Gastrocnemius medialis (tissue), 4 donors: ENCODE data around the gene SCN8A. TPM values are rescaled to one million over a fixed set of nuclear protein-coding genes. Genes with fewer than 3 reads are reported as not detected.
A peak's percentile ranks its signal among the peaks of the same experiment; 100 is the strongest.

Experiments
- ATAC-seq, 2 donors: fragments of 150-250 bp; one replicate each; pipeline ENCODE4 v1.9.1; 2016
- DNase-seq, 2 donors: peaks; one replicate each; pipeline ENCODE4 v3.0.0-alpha.2; 2019
- H3K27ac ChIP-seq, 4 donors: fragments of 200-600 bp; sonication (generic); 1 replicate in 1 of 4; 2 replicates in 3 of 4; pipeline ENCODE4 v1.5.1; 2016 to 2018; ENCODE audit warnings: mild to moderate bottlenecking in 2 of 4, moderate library complexity in 1 of 4
- H3K27me3 ChIP-seq, 3 donors: fragments of 200-600 bp; sonication (generic) in 2 of 3; 1 replicate in 1 of 3; 2 replicates in 2 of 3; pipeline versions ENCODE4 v1.5.1 to v1.6.0; 2016 to 2019; ENCODE audit warnings: mild to moderate bottlenecking in 1 of 3, moderate library complexity in 1 of 3
- H3K36me3 ChIP-seq, 2 donors: fragments of 200-600 bp; sonication (generic) in 1 of 2; one replicate each; pipeline ENCODE4 v1.5.1; 2017 to 2018
- H3K4me1 ChIP-seq, 2 donors: fragments of 200-600 bp; sonication (generic) in 1 of 2; one replicate each; pipeline ENCODE4 v1.5.1; 2016 to 2017; ENCODE audit warnings: mild to moderate bottlenecking in 2 of 2
- H3K4me3 ChIP-seq, 4 donors: fragments of 200-600 bp; sonication (generic) in 3 of 4; 1 replicate in 1 of 4; 2 replicates in 3 of 4; pipeline ENCODE4 v1.5.1; 2016 to 2019; ENCODE audit warnings: mild to moderate bottlenecking in 2 of 4
- H3K9me3 ChIP-seq, 3 donors: fragments of 200-600 bp; sonication (generic) in 2 of 3; 1 replicate in 1 of 3; 2 replicates in 2 of 3; pipeline ENCODE4 v1.5.1; 2016 to 2019
- POLR2A ChIP-seq, 2 donors: fragments of 450-650 bp; IDR thresholded peaks; one replicate each; pipeline ENCODE4 v1.6.1; 2017; ENCODE audit warnings: antibody characterized with exemption in 2 of 2, mild to moderate bottlenecking in 2 of 2, moderate library complexity in 2 of 2
- in situ Hi-C, 4 donors: fragments of 200-750 bp; cut with MboI; loops; one replicate each; pipeline versions ENCODE4 v1.15.0 to v1.8.0; 2017; ENCODE audit warnings: low sequenced_read_pairs in 4 of 4
- intact Hi-C: fragments of 100-400 bp; cut with DNase I; formaldehyde crosslinking; loops from one replicate; pipeline ENCODE4 v1.15.1; 2023; ENCODE audit warnings: low total_unique reads
- total RNA-seq, 4 donors: library from RNA; depleted of rRNA; stranded (reverse); fragments of >200 nt; gene quantifications; one replicate each; pipeline versions ENCODE4 v1.1.0 to v1.2.3, GENCODE V29; 2016
- TF ChIP-seq, protein P1 (sequence below), 5 experiments: fragments of 450-650 bp in 3 of 5; fragments of 200-600 bp in 2 of 5; sonication (generic) in 2 of 5; IDR thresholded peaks in 4 of 5; conservative IDR thresholded peaks in 1 of 5; 1 replicate in 4 of 5; 2 replicates in 1 of 5; pipeline ENCODE4 v1.5.1; 2016 to 2019; ENCODE audit warnings: antibody characterized with exemption in 5 of 5, mild to moderate bottlenecking in 3 of 5, moderate library complexity in 3 of 5

Gene SCN8A
- total RNA-seq = under 1 TPM in 2 of 4 donors, not detected in 2; 0.05 to 0.29 TPM

DNA sequence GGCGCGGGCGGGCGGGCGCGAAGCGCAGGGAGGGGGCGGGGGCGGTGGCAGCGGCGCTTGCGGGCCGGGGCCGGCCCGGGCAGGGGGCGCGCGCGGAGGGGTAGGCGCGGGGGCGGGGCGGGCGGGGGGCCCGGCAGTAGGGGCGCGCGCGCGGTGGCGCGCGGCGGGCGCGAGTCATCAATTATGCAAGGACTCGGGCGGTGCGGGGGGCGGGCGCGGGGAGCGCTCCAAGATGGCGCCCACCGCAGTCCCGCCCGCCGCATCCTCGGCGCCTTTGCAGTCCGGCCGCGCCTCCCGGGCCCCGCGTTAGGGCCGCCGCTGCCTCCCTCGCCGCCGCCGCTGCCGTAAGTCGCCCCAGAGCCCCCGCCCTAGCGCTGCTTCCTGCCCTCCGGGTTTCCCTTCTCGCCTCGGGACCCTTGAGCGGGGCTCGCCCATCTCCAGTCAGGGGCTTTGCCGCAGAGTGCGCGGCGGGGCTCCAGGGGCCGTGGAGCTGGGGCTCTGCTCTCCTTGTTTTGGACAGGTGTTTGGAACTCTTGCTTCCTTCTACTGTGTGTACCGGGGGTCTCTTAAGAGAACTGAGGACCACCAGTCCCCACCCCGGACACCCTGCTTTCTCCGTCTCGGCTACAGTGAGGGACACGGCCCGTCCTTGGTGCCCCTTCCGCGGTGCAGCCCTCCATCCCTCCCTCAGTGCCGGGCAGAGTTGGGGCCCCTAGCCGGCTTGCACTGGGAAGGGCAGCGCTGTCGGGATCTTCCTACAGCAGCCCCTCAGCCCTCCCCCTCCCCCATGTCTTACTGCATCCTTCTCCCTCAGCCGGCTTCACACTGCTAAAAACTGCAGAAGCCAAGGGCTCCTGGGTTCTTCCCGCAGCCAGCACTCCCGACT lies at the start of gene SCN8A:
TSS of gene SCN8A (plus strand) at position 218 of the 886 bp plus-strand sequence. CDS start 71,585 bp downstream, outside the sequence.
- Histone ChIP-seq H3K9me3 (no peaks in the 10 kb centered on the region), H3K4me3 (peak within 1 kb of the TSS; percentile 49 to 57 (median 52)), H3K27ac (no peak within 1 kb of the TSS), H3K36me3 (no peaks in the 10 kb centered on the region), H3K27me3 (peaks cover 19 to 57% (median 41%) of the 10 kb centered on the region in 3 donors), H3K4me1 (peaks cover 0 to 5% of the 10 kb centered on the region in 2 donors)
- in situ Hi-C loops = no loop called here
- intact Hi-C loops = no loop called here
- ATAC-seq (no peak), DNase-seq (no peak)
- TF ChIP-seq, protein P1, sequence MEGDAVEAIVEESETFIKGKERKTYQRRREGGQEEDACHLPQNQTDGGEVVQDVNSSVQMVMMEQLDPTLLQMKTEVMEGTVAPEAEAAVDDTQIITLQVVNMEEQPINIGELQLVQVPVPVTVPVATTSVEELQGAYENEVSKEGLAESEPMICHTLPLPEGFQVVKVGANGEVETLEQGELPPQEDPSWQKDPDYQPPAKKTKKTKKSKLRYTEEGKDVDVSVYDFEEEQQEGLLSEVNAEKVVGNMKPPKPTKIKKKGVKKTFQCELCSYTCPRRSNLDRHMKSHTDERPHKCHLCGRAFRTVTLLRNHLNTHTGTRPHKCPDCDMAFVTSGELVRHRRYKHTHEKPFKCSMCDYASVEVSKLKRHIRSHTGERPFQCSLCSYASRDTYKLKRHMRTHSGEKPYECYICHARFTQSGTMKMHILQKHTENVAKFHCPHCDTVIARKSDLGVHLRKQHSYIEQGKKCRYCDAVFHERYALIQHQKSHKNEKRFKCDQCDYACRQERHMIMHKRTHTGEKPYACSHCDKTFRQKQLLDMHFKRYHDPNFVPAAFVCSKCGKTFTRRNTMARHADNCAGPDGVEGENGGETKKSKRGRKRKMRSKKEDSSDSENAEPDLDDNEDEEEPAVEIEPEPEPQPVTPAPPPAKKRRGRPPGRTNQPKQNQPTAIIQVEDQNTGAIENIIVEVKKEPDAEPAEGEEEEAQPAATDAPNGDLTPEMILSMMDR (IDR thresholded peaks at IDR 0.05 in 4 of 5, conservative IDR thresholded peaks at IDR 0.05 in 1 of 5) = no peak
- no peak for TF ChIP-seq POLR2A (IDR thresholded peaks at IDR 0.05)

DNA sequence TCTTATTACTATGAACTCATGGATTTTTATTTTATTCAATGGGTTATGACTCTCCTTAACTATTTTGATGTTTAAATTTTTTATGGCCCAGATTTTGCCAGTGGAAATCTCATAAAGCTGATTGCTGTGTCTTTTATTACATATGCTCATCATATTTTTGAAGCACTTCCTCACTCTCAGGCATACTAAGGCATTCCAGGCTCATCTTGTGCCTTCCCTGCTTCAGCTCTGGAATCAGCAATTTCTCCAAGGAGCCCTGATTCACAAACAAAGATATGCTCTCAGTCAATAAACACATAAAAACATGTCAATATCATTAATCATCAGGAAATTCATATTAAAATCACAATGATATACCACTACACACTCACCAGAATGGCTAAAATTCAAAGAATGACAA lies 44.9 kb upstream of the SCN8A start:
- TF ChIP-seq POLR2A (IDR thresholded peaks at IDR 0.05) = no peak
- TF ChIP-seq, protein P1 (IDR thresholded peaks at IDR 0.05 in 4 of 5, conservative IDR thresholded peaks at IDR 0.05 in 1 of 5) = no peak
- intact Hi-C loops (no loop called here), in situ Hi-C loops (loop anchor here in 1 of 4 donors (25.0 kb wide), 1 partner anchor 284 kb away; the partner anchor contains the start of gene SMAGP)
- ATAC-seq = no peak
- H3K27me3 ChIP-seq = peaks cover 0 to 9% (median 0%) of the 10 kb centered on the region in 3 donors
- no peak overlapping the region for H3K4me3 ChIP-seq
- DNase-seq = no peak
- no peaks in the 10 kb centered on the region for H3K4me1 ChIP-seq
- H3K27ac ChIP-seq = no peak overlapping the region
- no peaks in the 10 kb centered on the region for H3K36me3 ChIP-seq
- no peaks in the 10 kb centered on the region for H3K9me3 ChIP-seq

DNA sequence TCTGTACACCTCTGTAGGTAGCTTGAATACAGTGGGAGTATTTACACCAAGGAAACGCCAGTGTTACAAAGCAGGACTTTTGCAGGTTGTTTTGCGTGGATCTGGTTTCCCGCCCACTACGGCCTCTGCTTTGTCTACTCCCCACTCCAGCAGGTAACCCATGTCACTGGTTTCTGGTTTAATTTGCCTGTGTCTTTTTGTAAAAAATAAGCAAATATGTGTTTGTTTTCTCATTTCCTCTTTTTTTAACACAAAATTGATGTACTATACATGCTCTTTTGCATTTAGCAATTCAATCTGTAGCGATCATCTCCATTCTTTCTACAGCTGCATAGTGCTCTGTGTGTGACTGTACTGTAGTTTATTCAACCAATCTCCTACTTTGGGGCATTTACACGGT lies 43.4 kb upstream of the SCN8A start:
- no peak for ATAC-seq
- intact Hi-C loops (no loop called here), in situ Hi-C loops (loop anchor here in 1 of 4 donors (25.0 kb wide), 1 partner anchor 285 kb away; the partner anchor contains the start of gene SMAGP)
- DNase-seq = no peak
- Histone ChIP-seq H3K36me3 (no peaks in the 10 kb centered on the region), H3K27ac (no peak overlapping the region), H3K4me1 (no peaks in the 10 kb centered on the region), H3K4me3 (no peak overlapping the region), H3K9me3 (no peaks in the 10 kb centered on the region), H3K27me3 (peaks cover 0 to 9% (median 0%) of the 10 kb centered on the region in 3 donors)
- TF ChIP-seq POLR2A (IDR thresholded peaks at IDR 0.05) = no peak
- TF ChIP-seq, protein P1 (IDR thresholded peaks at IDR 0.05 in 4 of 5, conservative IDR thresholded peaks at IDR 0.05 in 1 of 5) = no peak

DNA sequence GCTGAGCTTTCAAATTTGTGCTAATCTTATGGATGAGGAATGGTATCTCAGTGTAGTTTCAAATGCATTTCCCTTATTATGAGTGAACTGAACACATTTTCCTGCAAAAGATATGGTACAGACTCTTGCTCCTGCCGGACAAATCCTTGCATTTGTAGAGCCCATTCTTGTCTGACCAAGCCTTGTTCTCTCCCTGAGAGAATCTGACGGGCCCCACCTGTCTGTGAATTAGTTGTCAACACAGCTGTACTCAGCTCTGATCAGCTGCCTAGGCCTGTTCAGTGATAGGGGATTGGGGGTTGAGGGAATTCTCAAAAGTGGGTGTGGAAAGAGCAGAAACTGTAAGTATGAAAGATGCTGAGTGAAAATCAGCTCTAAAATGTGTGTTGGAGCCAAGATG lies 42.8 kb upstream of the SCN8A start:
- H3K9me3 ChIP-seq = no peaks in the 10 kb centered on the region
- no peaks in the 10 kb centered on the region for H3K36me3 ChIP-seq
- H3K4me3 ChIP-seq = no peak overlapping the region
- TF ChIP-seq, protein P1 (IDR thresholded peaks at IDR 0.05 in 4 of 5, conservative IDR thresholded peaks at IDR 0.05 in 1 of 5) = no peak
- no peak for TF ChIP-seq POLR2A (IDR thresholded peaks at IDR 0.05)
- intact Hi-C loops (no loop called here), in situ Hi-C loops (loop anchor here in 1 of 4 donors (25.0 kb wide), 1 partner anchor 286 kb away; the partner anchor contains the start of gene SMAGP)
- no peak overlapping the region for H3K27ac ChIP-seq
- peaks cover 0 to 9% (median 0%) of the 10 kb centered on the region in 3 donors for H3K27me3 ChIP-seq
- ATAC-seq (no peak), DNase-seq (no peak)
- no peaks in the 10 kb centered on the region for H3K4me1 ChIP-seq
